GM23338 (cell line): Measurements from ENCODE around the gene ZNF236. TPM values are rescaled to one million over a fixed set of nuclear protein-coding genes. Genes with fewer than 3 reads are reported as not detected.

Experiments used
- ATAC-seq: fragments of 200-7000 bp; cut with Tn5 transposase; 3 replicates; pipeline ENCODE4 v1.9.1; 2020
- DNase-seq: peaks from one replicate; pipeline ENCODE4 v3.0.0-alpha.2; 2015; ENCODE audit warnings: low spot score
- H2AFZ ChIP-seq: fragments of 200-600 bp; sonication (generic); 2 replicates; pipeline ENCODE4 v1.8.0; 2016; ENCODE audit warnings: antibody characterized with exemption, mild to moderate bottlenecking, moderate library complexity
- H3F3A ChIP-seq: fragments of 200-600 bp; sonication (generic); replicated peaks from 2 replicates; pipeline ENCODE4 v1.8.0; 2017; ENCODE audit warnings: antibody characterized with exemption, mixed run types, low read depth
- H3K27ac ChIP-seq: fragments of 200-600 bp; sonication (generic); 2 replicates; pipeline ENCODE4 v1.6.1; 2016; ENCODE audit warnings: low read depth
- H3K27me3 ChIP-seq: fragments of 200-600 bp; sonication (generic); 2 replicates; pipeline ENCODE4 v1.8.0; 2016; ENCODE audit warnings: mild to moderate bottlenecking, mixed run types, moderate library complexity; ENCODE audit not compliant: insufficient read depth
- H3K36me3 ChIP-seq: fragments of 200-600 bp; sonication (generic); 2 replicates; pipeline ENCODE4 v1.8.0; 2016; ENCODE audit warnings: mild to moderate bottlenecking; ENCODE audit not compliant: insufficient read depth
- H3K4me1 ChIP-seq: fragments of 200-600 bp; sonication (generic); 2 replicates; pipeline ENCODE4 v1.8.0; 2016; ENCODE audit warnings: mild to moderate bottlenecking, moderate library complexity; ENCODE audit not compliant: insufficient read depth
- H3K4me2 ChIP-seq: fragments of 200-600 bp; sonication (generic); 2 replicates; pipeline ENCODE4 v1.7.1; 2017; ENCODE audit warnings: mixed run types
- H3K4me3 ChIP-seq: fragments of 200-600 bp; sonication (generic); 2 replicates; pipeline ENCODE4 v1.6.1; 2016; ENCODE audit warnings: mixed run types
- H3K79me2 ChIP-seq: fragments of 200-600 bp; sonication (generic); replicated peaks from 2 replicates; pipeline ENCODE4 v1.8.0; 2017; ENCODE audit warnings: mild to moderate bottlenecking; ENCODE audit not compliant: insufficient read depth
- H3K9me2 ChIP-seq: fragments of 200-600 bp; sonication (generic); 2 replicates; pipeline ENCODE4 v1.8.0; 2017; ENCODE audit not compliant: insufficient read depth
- H4K20me1 ChIP-seq: fragments of 200-600 bp; sonication (generic); replicated peaks from 2 replicates; pipeline ENCODE4 v1.8.0; 2017; ENCODE audit warnings: mild to moderate bottlenecking; ENCODE audit not compliant: insufficient read depth
- H3K27ac Mint-ChIP-seq: 2 replicates; pipeline ENCODE4 v1.8.0; 2020; ENCODE audit warnings: inconsistent platforms, mild to moderate bottlenecking, moderate library complexity, mixed read lengths
- H3K27me3 Mint-ChIP-seq: 3 replicates; pipeline ENCODE4 v1.8.0; 2022; ENCODE audit warnings: low read depth, mild to moderate bottlenecking, moderate library complexity, mixed read lengths, inconsistent platforms; ENCODE audit not compliant: insufficient read depth, poor library complexity
- H3K36me3 Mint-ChIP-seq: 3 replicates; pipeline ENCODE4 v1.8.0; 2021; ENCODE audit warnings: low read depth, mild to moderate bottlenecking, inconsistent platforms, moderate library complexity, mixed read lengths
- H3K4me1 Mint-ChIP-seq: 3 replicates; pipeline ENCODE4 v1.8.0; 2020; ENCODE audit warnings: mild to moderate bottlenecking, inconsistent platforms, mixed read lengths
- H3K4me3 Mint-ChIP-seq: 3 replicates; pipeline ENCODE4 v1.8.0; 2021; ENCODE audit warnings: moderate library complexity, mild to moderate bottlenecking, inconsistent platforms, mixed read lengths
- H3K9me3 Mint-ChIP-seq: 3 replicates; pipeline ENCODE4 v1.8.0; 2020; ENCODE audit warnings: moderate library complexity, mild to moderate bottlenecking, inconsistent platforms, mixed read lengths
- CREB1 ChIP-seq: fragments of 250-450 bp; sonication (Bioruptor Pico); IDR thresholded peaks from 2 replicates; pipeline ENCODE4 v1.5.0; 2020; ENCODE audit warnings: low read depth, mild to moderate bottlenecking, moderate library complexity
- CTCF ChIP-seq, 2 experiments: fragments of 200-600 bp in 1 of 2; sonication (generic) in 1 of 2; conservative IDR thresholded peaks; 2 replicates each; pipeline versions ENCODE4 v1.5.1 to v1.6.1; 2016 to 2017; ENCODE audit warnings: antibody characterized with exemption in 2 of 2, low read depth in 2 of 2, mild to moderate bottlenecking in 2 of 2, moderate library complexity in 1 of 2
- ETS1 ChIP-seq: IDR thresholded peaks from 2 replicates; pipeline ENCODE4 v1.6.1; 2016; ENCODE audit warnings: antibody characterized with exemption
- EZH2phosphoT487 ChIP-seq: fragments of 200-600 bp; sonication (generic); IDR thresholded peaks from one replicate; pipeline ENCODE4 v1.8.1; 2018; ENCODE audit warnings: antibody characterized with exemption; ENCODE audit not compliant: unreplicated experiment
- POLR2AphosphoS5 ChIP-seq: IDR thresholded peaks from 2 replicates; pipeline ENCODE4 v1.6.1; 2016; ENCODE audit warnings: antibody characterized with exemption, low read depth
- STAT1 ChIP-seq: IDR thresholded peaks from one replicate; pipeline ENCODE4 v1.6.1; 2016; ENCODE audit warnings: antibody characterized with exemption; ENCODE audit not compliant: unreplicated experiment
- polyA plus RNA-seq: library from polyadenylated mRNA; unstranded; fragments of >200 nt; fragmentation: Nextera tagmentation; extraction: Ambion mirVana; gene quantifications from 2 replicates; pipeline ENCODE4 v1.2.1, GENCODE V29; 2016
- total RNA-seq: library from RNA; depleted of rRNA; stranded (reverse); fragments of >200 nt; shearing (Covaris generic); gene quantifications from 2 replicates; pipeline ENCODE4 v1.2.3, GENCODE V29; 2014

The ZNF236 gene
- total and polyA plus RNA-seq, 2 experiments from 2014 or later = 8.9 to 16.3 TPM

- no peaks in the 10 kb centered on the region for H3K36me3 ChIP-seq
- no peaks in the 10 kb centered on the region for H3K79me2 ChIP-seq
- H3K4me2 ChIP-seq = no peak overlapping the region
- TF ChIP-seq EZH2phosphoT487 = no peak
- peak; percentile 15 to 50; a peak in 3 of 4 replicates for TF ChIP-seq CTCF (conservative IDR thresholded peaks at IDR 0.05; ENCODE audit: low read depth in 2 of 2)
- H3K4me1 ChIP-seq = no peaks in the 10 kb centered on the region
- H3K4me3 Mint-ChIP-seq = no peak overlapping the region
- H3K27ac ChIP-seq = no peak overlapping the region
- H3F3A ChIP-seq = no peaks in the 10 kb centered on the region
- H3K4me3 ChIP-seq = no peak overlapping the region
- no peaks in the 10 kb centered on the region for H3K27me3 ChIP-seq
- H2AFZ ChIP-seq = no peak overlapping the region
- no peaks in the 10 kb centered on the region for H3K9me2 ChIP-seq
- peaks cover 22% of the 10 kb centered on the region for H3K36me3 Mint-ChIP-seq
- DNase-seq (no peak), ATAC-seq (no peak)
- no peaks in the 10 kb centered on the region for H3K9me3 Mint-ChIP-seq
- no peaks in the 10 kb centered on the region for H3K4me1 Mint-ChIP-seq
- no peak overlapping the region for H3K27ac Mint-ChIP-seq
- H3K27me3 Mint-ChIP-seq = no peaks in the 10 kb centered on the region
- H4K20me1 ChIP-seq = no peaks in the 10 kb centered on the region
These were observed 114.5 kb downstream of the ZNF236 start for GRCh38 chr18:76936877-76937276.

- no peaks in the 10 kb centered on the region for H3K9me2 ChIP-seq
- TF ChIP-seq EZH2phosphoT487 = no peak
- no peak for TF ChIP-seq CREB1 (CRISPR knock-in tag)
- no peak overlapping the region for H3K4me3 Mint-ChIP-seq
- H3K9me3 Mint-ChIP-seq = no peaks in the 10 kb centered on the region
- no peaks in the 10 kb centered on the region for H3K4me1 Mint-ChIP-seq
- no peak overlapping the region for H3K27ac Mint-ChIP-seq
- no peaks in the 10 kb centered on the region for H3K79me2 ChIP-seq
- no peak overlapping the region for H3K4me3 ChIP-seq
- H3K36me3 Mint-ChIP-seq = peaks cover 17% of the 10 kb centered on the region
- H4K20me1 ChIP-seq = no peaks in the 10 kb centered on the region
- no peak overlapping the region for H2AFZ ChIP-seq
- DNase-seq (no peak), ATAC-seq (no peak)
- H3K4me2 ChIP-seq = no peak overlapping the region
- no peak overlapping the region for H3K27ac ChIP-seq
- no peaks in the 10 kb centered on the region for H3K27me3 ChIP-seq
- H3K4me1 ChIP-seq = no peaks in the 10 kb centered on the region
- H3F3A ChIP-seq = no peaks in the 10 kb centered on the region
- no peaks in the 10 kb centered on the region for H3K27me3 Mint-ChIP-seq
- no peaks in the 10 kb centered on the region for H3K36me3 ChIP-seq
These were observed 115.2 kb downstream of the ZNF236 start for GRCh38 chr18:76937597-76937996.

GRCh38 chr18:76938619-76939018 is 116.3 kb downstream of the ZNF236 start:
- Mint-ChIP-seq H3K9me3 (no peaks in the 10 kb centered on the region), H3K27me3 (no peaks in the 10 kb centered on the region), H3K36me3 (peaks cover 14% of the 10 kb centered on the region), H3K4me3 (no peak overlapping the region), H3K27ac (no peak overlapping the region), H3K4me1 (no peaks in the 10 kb centered on the region)
- Histone ChIP-seq H3F3A (no peaks in the 10 kb centered on the region), H3K79me2 (no peaks in the 10 kb centered on the region), H3K4me3 (no peak overlapping the region), H3K9me2 (no peaks in the 10 kb centered on the region), H3K36me3 (no peaks in the 10 kb centered on the region), H3K27me3 (no peaks in the 10 kb centered on the region), H2AFZ (no peak overlapping the region), H4K20me1 (no peaks in the 10 kb centered on the region), H3K27ac (no peak overlapping the region), H3K4me1 (no peaks in the 10 kb centered on the region), H3K4me2 (no peak overlapping the region)
- ATAC-seq (no peak), DNase-seq (no peak)
- TF ChIP-seq STAT1 (no peak), POLR2AphosphoS5 (no peak), CTCF (conservative IDR thresholded peaks at IDR 0.05; ENCODE audit: low read depth in 2 of 2) (no peak), EZH2phosphoT487 (no peak), ETS1 (no peak), CREB1 (CRISPR knock-in tag) (no peak)
